Myocyte (in vitro differentiated cells): ENCODE results near the gene CEACAM16. TPM values are rescaled to one million over a fixed set of nuclear protein-coding genes. Genes with fewer than 3 reads are reported as not detected.
A peak's percentile ranks its signal among the peaks of the same experiment; 100 is the strongest.
"Not testable (repeated sequence)": the region's sequence is repeated elsewhere in the genome, so short reads cannot be mapped to it uniquely, and the experiment has no call there.

Source experiments
- DNase-seq: peaks from one replicate; pipeline ENCODE4 v3.0.0-alpha.2; 2012; ENCODE audit warnings: low read depth
- total RNA-seq: library from RNA; depleted of rRNA; stranded (reverse); fragments of >200 nt; gene quantifications from 2 replicates; pipeline ENCODE4 v1.2.3, GENCODE V29; 2014

The CEACAM16 gene
- total RNA-seq, 1 donor from 2014 or later: 6.1 TPM

GRCh38 chr19:44675521-44675920 is 23.4 kb upstream of the CEACAM16 start:
- no peak for DNase-seq

- DNase-seq: peak; percentile 35
Observed at GRCh38 chr19:44677019-44677811, 21.7 kb upstream of the CEACAM16 start.

DNA sequence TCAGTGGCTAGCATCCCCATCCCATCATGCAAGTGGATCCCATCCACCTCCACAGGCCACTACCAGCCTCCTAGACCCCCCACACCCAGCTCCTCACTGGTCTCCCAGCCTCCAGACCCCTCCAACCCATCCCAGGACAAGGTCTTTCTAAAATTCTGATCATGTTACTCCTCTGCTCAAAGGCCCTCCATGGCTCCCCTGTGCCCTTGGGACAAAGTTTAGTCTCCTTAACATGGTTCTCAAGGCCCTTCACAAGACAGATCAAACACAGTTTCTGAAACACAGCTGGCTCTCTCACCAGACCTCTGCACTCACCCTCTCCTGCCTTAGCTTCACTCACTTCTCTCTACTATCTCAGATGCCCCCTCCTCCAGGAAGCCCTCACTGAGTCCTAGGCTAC is 18.4 kb upstream of the CEACAM16 start:
- no peak for DNase-seq

DNA sequence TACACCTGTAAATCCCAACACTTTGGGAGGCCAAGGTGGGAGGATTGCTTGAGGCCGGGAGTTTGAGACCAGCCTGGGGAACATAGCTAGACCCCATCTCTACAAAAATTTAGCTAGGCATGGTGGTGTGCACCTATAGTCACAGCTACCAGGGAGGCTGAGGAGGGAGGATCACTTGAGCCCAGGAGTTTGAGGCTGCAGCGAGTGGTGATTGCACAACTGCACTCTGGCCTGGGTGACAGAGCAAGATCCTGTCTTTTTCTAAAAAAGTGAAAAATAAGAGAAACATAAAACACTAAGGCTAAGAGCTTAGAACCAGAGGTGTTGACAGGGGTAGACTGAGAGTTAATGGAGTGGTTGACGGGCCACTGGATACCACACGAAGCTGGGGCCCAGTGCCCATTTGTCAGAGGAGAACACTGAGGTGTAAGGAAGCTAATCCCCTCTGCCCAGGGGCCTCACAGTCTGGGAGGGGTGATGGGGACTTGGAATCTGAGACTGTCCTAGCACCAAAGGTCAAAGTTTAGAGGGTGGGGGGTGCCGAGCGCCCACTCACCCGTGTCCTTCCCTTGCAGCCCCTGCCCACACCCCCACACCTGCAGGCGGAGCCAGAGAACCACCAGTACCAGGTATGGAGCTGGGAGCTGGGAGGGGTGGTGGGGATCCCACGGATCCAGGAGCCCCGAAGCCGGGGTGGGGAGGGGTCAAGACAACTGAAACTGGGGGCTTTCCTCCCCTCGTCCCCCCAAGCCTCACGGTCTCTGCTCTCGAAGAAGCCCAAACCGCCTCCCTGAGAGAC is 16.8 kb upstream of the CEACAM16 start:
- no peak for DNase-seq

GRCh38 chr19:44682807-44683206 is 16.1 kb upstream of the CEACAM16 start:
- DNase-seq: no peak

- DNase-seq: no peak
Observed at GRCh38 chr19:44683434-44684210, 15.3 kb upstream of the CEACAM16 start.

DNA sequence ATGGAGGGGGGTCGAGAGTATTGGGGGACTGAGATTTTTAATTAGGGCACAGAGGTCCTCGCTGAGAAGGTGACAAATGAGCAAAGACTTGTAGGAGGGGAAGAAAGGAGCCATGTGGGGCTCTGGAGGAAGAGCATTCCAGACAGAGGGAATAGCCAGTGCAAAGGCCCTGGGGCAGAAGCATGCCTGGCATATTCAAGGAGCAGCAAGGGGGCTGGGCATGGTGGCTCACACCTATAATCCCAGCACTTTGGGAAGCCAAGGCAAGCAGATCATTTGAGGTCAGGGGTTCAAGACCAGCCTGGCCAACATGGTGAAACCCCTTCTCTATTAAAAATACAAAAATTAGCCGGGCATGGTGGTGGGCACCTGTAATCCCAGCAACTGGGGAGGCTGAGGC is 14.6 kb upstream of the CEACAM16 start:
- not testable (repeated sequence) for DNase-seq

GRCh38 chr19:44684892-44685863 is 13.8 kb upstream of the CEACAM16 start:
- peak; percentile 40 for DNase-seq

DNA sequence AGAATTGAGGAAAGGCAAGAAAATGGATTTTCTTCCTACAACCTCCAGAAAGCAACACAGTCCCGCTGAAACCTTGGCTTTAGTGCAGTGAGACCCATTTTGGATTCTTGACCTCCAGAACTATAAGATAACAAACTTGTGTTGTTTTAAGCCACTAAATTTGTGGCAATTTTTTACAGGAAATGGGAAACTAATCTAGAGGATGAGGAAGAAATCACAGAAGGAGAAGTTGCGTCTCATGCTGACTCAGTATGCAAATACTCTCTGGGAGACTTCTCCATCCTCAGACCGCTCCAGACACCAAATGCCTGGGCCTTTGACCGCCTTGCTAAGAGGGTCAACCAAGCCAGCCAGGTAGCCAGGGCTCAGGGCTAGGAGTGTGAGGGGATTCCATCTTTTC is 13.1 kb upstream of the CEACAM16 start:
- no peak for DNase-seq

DNA sequence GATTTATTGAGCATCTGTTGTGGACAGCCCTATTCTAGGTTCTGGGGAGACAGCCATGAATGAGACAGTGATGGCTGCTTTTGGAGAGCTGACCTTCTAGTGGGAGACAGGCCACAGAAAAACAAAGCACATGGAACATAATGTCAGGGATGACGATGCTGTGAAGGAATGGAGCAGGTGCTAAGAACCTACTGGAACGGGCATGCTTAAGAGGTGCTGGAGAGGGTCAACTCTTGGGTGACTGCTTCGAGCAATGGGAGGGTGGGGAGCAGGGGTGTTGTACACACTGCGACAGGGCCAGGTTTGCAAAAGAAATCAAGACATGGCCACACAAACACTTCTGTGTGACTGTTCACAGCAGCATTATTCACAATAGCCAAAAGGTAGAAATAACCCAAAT is 12.1 kb upstream of the CEACAM16 start:
- DNase-seq: peak; percentile 59

GRCh38 chr19:44687888-44688287 is 11.1 kb upstream of the CEACAM16 start:
- DNase-seq: no peak

GRCh38 chr19:44689290-44690130 is 9.4 kb upstream of the CEACAM16 start:
- peak; percentile 68 for DNase-seq

DNA sequence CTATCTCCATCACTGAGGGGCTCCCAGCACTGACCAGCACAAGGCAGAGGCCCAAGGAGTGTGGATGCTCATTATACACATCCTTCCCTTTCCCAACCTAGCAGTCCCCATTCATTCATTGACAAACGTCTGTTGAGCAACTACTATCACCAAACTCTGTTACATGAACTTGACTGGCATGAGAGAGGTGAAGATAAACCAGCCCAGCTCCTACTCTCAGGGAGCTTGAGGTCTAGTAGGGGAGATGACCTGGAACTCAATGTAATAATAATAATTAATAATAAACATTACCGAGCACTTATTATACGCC is 8.9 kb upstream of the CEACAM16 start:
- no peak for DNase-seq

GRCh38 chr19:44692379-44692721 is 6.6 kb upstream of the CEACAM16 start:
- no peak for DNase-seq

- DNase-seq: no peak
Observed at GRCh38 chr19:44694184-44694579, 4.8 kb upstream of the CEACAM16 start.

GRCh38 chr19:44696939-44697669 is 1.8 kb upstream of the CEACAM16 start:
- DNase-seq: no peak

- DNase-seq: no peak
Observed at GRCh38 chr19:44697670-44698034, 1.3 kb upstream of the CEACAM16 start.

- no peak for DNase-seq
Observed at GRCh38 chr19:44700547-44700946, 1.6 kb downstream of the CEACAM16 start.

GRCh38 chr19:44701228-44701627 is 2.3 kb downstream of the CEACAM16 start:
- no peak for DNase-seq
